H9 (cell line): ENCODE data around the gene PHACTR1. TPM values are rescaled to one million over a fixed set of nuclear protein-coding genes. Genes with fewer than 3 reads are reported as not detected.

Experiments used
- DNase-seq: peaks from one replicate; pipeline ENCODE4 v3.0.0-alpha.2; 2017
- H2AFZ ChIP-seq: one replicate; pipeline ENCODE4 v1.6.1; 2013; ENCODE audit warnings: mild to moderate bottlenecking, low read length, control low read depth, moderate library complexity
- H2AK5ac ChIP-seq: 2 replicates; pipeline ENCODE4 v1.6.1; 2013; ENCODE audit warnings: low read length, control low read depth, mixed read lengths; ENCODE audit not compliant: insufficient read length
- H2BK120ac ChIP-seq: one replicate; pipeline ENCODE4 v1.6.1; 2013; ENCODE audit warnings: low read depth, mild to moderate bottlenecking, low read length, control low read depth, inconsistent platforms; ENCODE audit not compliant: poor library complexity, severe bottlenecking
- H2BK12ac ChIP-seq: 2 replicates; pipeline ENCODE4 v1.6.1; 2013; ENCODE audit warnings: low read length, control low read depth, mixed read lengths, low read depth; ENCODE audit not compliant: insufficient read length
- H2BK15ac ChIP-seq: 2 replicates; pipeline ENCODE4 v1.6.1; 2013; ENCODE audit warnings: low read depth, low read length, control low read depth
- H2BK20ac ChIP-seq: one replicate; pipeline ENCODE4 v1.6.1; 2013; ENCODE audit warnings: low read depth, mild to moderate bottlenecking, low read length, control low read depth, inconsistent platforms; ENCODE audit not compliant: poor library complexity, severe bottlenecking
- H2BK5ac ChIP-seq: 2 replicates; pipeline ENCODE4 v1.6.1; 2013; ENCODE audit warnings: low read length, control low read depth, mixed read lengths; ENCODE audit not compliant: insufficient read length
- H3K14ac ChIP-seq: 2 replicates; pipeline ENCODE4 v1.6.1; 2013; ENCODE audit warnings: low read length, control low read depth; ENCODE audit not compliant: insufficient read depth
- H3K18ac ChIP-seq: 2 replicates; pipeline ENCODE4 v1.6.1; 2013; ENCODE audit warnings: low read depth, mild to moderate bottlenecking, mixed read lengths, low read length, control low read depth; ENCODE audit not compliant: insufficient read length
- H3K23ac ChIP-seq: 2 replicates; pipeline ENCODE4 v1.6.1; 2013; ENCODE audit warnings: low read length, control low read depth, mixed read lengths, low read depth; ENCODE audit not compliant: insufficient read length
- H3K23me2 ChIP-seq: 2 replicates; pipeline ENCODE4 v1.6.1; 2013; ENCODE audit warnings: low read depth, mild to moderate bottlenecking, mixed read lengths, low read length, control low read depth; ENCODE audit not compliant: insufficient read length, poor library complexity, severe bottlenecking
- H3K27ac ChIP-seq: 2 replicates; pipeline ENCODE4 v1.5.1; 2013; ENCODE audit warnings: low read length, control low read depth, mixed read lengths, low read depth; ENCODE audit not compliant: insufficient read length
- H3K27me3 ChIP-seq: 2 replicates; pipeline ENCODE4 v1.6.1; 2013; ENCODE audit warnings: low read length, control low read depth, inconsistent platforms; ENCODE audit not compliant: insufficient read depth
- H3K4ac ChIP-seq: 2 replicates; pipeline ENCODE4 v1.6.1; 2013; ENCODE audit warnings: low read depth, mild to moderate bottlenecking, control low read depth, inconsistent platforms, low read length, moderate library complexity
- H3K4me1 ChIP-seq: 2 replicates; pipeline ENCODE4 v1.6.1; 2013; ENCODE audit warnings: low read length, control low read depth, inconsistent platforms; ENCODE audit not compliant: insufficient read depth
- H3K4me2 ChIP-seq: 2 replicates; pipeline ENCODE4 v1.6.1; 2013; ENCODE audit warnings: low read length, control low read depth, mixed read lengths; ENCODE audit not compliant: insufficient read length, insufficient read depth
- H3K56ac ChIP-seq: 2 replicates; pipeline ENCODE4 v1.6.1; 2013; ENCODE audit warnings: low read depth, mild to moderate bottlenecking, mixed read lengths, low read length, control low read depth; ENCODE audit not compliant: insufficient read length
- H3K79me1 ChIP-seq: 2 replicates; pipeline ENCODE4 v1.6.1; 2013; ENCODE audit warnings: low read depth, mild to moderate bottlenecking, moderate library complexity, low read length, control low read depth, inconsistent platforms; ENCODE audit not compliant: insufficient read depth, poor library complexity, severe bottlenecking
- H3K79me2 ChIP-seq: 2 replicates; pipeline ENCODE4 v1.6.1; 2013; ENCODE audit warnings: low read length, control low read depth, inconsistent platforms; ENCODE audit not compliant: insufficient read depth
- H3K9ac ChIP-seq: 2 replicates; pipeline ENCODE4 v1.6.1; 2013; ENCODE audit warnings: low read length, control low read depth, mixed read lengths; ENCODE audit not compliant: insufficient read length; ENCODE audit errors: extremely low read depth
- H3K9me3 ChIP-seq: one replicate; pipeline ENCODE4 v1.6.1; 2013; ENCODE audit warnings: low read depth, low read length, inconsistent platforms; ENCODE audit not compliant: control insufficient read depth
- H3T11ph ChIP-seq: one replicate; pipeline ENCODE4 v1.6.1; 2013; ENCODE audit warnings: mild to moderate bottlenecking, low read length, control low read depth, inconsistent platforms
- H4K20me1 ChIP-seq: one replicate; pipeline ENCODE4 v1.6.1; 2013; ENCODE audit not compliant: control insufficient read depth, insufficient read length, insufficient read depth
- H4K5ac ChIP-seq: 2 replicates; pipeline ENCODE4 v1.6.1; 2013; ENCODE audit warnings: low read depth, mild to moderate bottlenecking, mixed read lengths, low read length, control low read depth; ENCODE audit not compliant: insufficient read length
- H4K8ac ChIP-seq: replicated peaks from 2 replicates; pipeline ENCODE4 v1.6.1; 2013; ENCODE audit warnings: low read length, control low read depth, mixed read lengths, low read depth; ENCODE audit not compliant: insufficient read length
- H4K91ac ChIP-seq: 2 replicates; pipeline ENCODE4 v1.6.1; 2013; ENCODE audit warnings: low read depth, mild to moderate bottlenecking, moderate library complexity, mixed read lengths, low read length, control low read depth; ENCODE audit not compliant: insufficient read length
- H3K27ac Mint-ChIP-seq, 3 experiments: 2 replicates in 2 of 3; 3 replicates in 1 of 3; pipeline ENCODE4 v1.8.0; 2020 to 2021; ENCODE audit warnings: mixed read lengths in 3 of 3, mild to moderate bottlenecking in 1 of 3, moderate library complexity in 1 of 3
- H3K27me3 Mint-ChIP-seq: 2 replicates; pipeline ENCODE4 v1.8.0; 2021; ENCODE audit warnings: low read depth, mild to moderate bottlenecking, moderate library complexity, mixed read lengths
- H3K36me3 Mint-ChIP-seq, 3 experiments: 2 replicates in 2 of 3; 3 replicates in 1 of 3; pipeline ENCODE4 v1.8.0; 2020 to 2021; ENCODE audit warnings: low read depth in 3 of 3, mixed read lengths in 3 of 3; ENCODE audit not compliant: insufficient read depth in 1 of 3
- H3K4me1 Mint-ChIP-seq, 2 experiments: 2 replicates each; pipeline ENCODE4 v1.8.0; 2020; ENCODE audit warnings: mixed read lengths in 2 of 2
- H3K4me3 Mint-ChIP-seq, 2 experiments: 2 replicates in 1 of 2; 3 replicates in 1 of 2; pipeline ENCODE4 v1.8.0; 2020 to 2021; ENCODE audit warnings: mild to moderate bottlenecking in 2 of 2, mixed read lengths in 2 of 2, moderate library complexity in 1 of 2
- H3K9me3 Mint-ChIP-seq, 2 experiments: 2 replicates in 1 of 2; 3 replicates in 1 of 2; pipeline ENCODE4 v1.8.0; 2020; ENCODE audit warnings: mild to moderate bottlenecking in 2 of 2, mixed read lengths in 2 of 2, moderate library complexity in 1 of 2
- WGBS: extraction: QIAGEN DNeasy Blood & Tissue Kit; methylation state at CpG from one replicate; pipeline ENCODE4 v1.1.7; 2013; ENCODE audit warnings: missing lambda C conversion rate, low lambda C conversion rate, mixed read lengths; ENCODE audit not compliant: insufficient read length; ENCODE audit errors: extremely low coverage; 5-methylcytosine and 5-hydroxymethylcytosine counted together
- total RNA-seq: library from RNA; stranded (reverse); gene quantifications from 2 replicates; pipeline ENCODE4 v1.2.1, GENCODE V29; 2021
- TF ChIP-seq, protein P1 (sequence below): fragments of 200-600 bp; sonication (generic); conservative IDR thresholded peaks from 3 replicates; pipeline ENCODE4 v1.8.0; 2021; ENCODE audit warnings: antibody characterized with exemption, mild to moderate bottlenecking

The PHACTR1 gene
- total RNA-seq, 1 experiment from 2014 or later = 15.9 TPM

DNA sequence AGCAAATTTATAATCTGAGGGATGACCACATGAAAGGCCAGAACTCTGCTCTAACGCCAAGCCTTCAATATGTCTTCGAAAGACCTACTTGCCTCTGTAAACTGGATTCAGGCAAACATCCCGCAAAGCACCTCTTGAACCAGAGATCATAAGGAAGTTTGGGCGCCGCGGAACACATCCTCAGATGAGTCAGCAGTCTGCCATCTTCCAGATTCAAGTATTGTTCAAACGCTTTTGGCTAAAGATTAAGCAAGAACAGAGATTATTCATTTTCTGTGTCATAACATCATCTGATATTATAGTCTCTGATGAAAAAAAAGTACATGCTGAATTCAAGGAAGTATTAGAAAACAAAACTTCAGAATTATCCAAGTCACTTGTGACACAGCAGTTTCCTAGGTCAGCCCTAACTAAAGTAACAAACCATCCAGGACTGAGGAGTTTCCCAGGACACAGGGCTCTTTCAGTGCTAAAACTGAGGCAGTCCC lies 591.0 kb downstream of the PHACTR1 start:
- no peak for DNase-seq
- Histone ChIP-seq H4K8ac (no peak overlapping the region), H3K9ac (no peak overlapping the region), H3K56ac (no peak overlapping the region), H3T11ph (no peak overlapping the region), H4K5ac (no peak overlapping the region), H4K20me1 (no peaks in the 10 kb centered on the region), H3K79me2 (no peaks in the 10 kb centered on the region), H3K9me3 (no peaks in the 10 kb centered on the region), H3K18ac (no peak overlapping the region), H3K23me2 (no peaks in the 10 kb centered on the region), H2BK12ac (no peak overlapping the region), H3K4me1 (no peaks in the 10 kb centered on the region), H2BK20ac (no peak overlapping the region), H4K91ac (no peak overlapping the region), H3K79me1 (no peaks in the 10 kb centered on the region), H3K27me3 (no peaks in the 10 kb centered on the region), H3K27ac (no peak overlapping the region), H2BK15ac (no peak overlapping the region), H3K23ac (no peak overlapping the region), H2AK5ac (no peak overlapping the region), H3K4ac (no peak overlapping the region), H2BK5ac (no peak overlapping the region), H3K14ac (no peak overlapping the region), H2BK120ac (no peak overlapping the region), H3K4me2 (no peak overlapping the region), H2AFZ (no peak overlapping the region)
- H3K9me3 Mint-ChIP-seq = no peaks in the 10 kb centered on the region
- no CpG with 5 or more reads among the region's 7 CpGs for WGBS
- H3K36me3 Mint-ChIP-seq = peaks cover 13 to 59% (median 50%) of the 10 kb centered on the region in 3 experiments; a peak in 6 of 7 replicates
- peak overlapping the region in 2 of 3 experiments; percentile 40 to 68; a peak in 3 of 7 replicates for H3K27ac Mint-ChIP-seq
- no peak overlapping the region for H3K4me3 Mint-ChIP-seq
- TF ChIP-seq, protein P1, sequence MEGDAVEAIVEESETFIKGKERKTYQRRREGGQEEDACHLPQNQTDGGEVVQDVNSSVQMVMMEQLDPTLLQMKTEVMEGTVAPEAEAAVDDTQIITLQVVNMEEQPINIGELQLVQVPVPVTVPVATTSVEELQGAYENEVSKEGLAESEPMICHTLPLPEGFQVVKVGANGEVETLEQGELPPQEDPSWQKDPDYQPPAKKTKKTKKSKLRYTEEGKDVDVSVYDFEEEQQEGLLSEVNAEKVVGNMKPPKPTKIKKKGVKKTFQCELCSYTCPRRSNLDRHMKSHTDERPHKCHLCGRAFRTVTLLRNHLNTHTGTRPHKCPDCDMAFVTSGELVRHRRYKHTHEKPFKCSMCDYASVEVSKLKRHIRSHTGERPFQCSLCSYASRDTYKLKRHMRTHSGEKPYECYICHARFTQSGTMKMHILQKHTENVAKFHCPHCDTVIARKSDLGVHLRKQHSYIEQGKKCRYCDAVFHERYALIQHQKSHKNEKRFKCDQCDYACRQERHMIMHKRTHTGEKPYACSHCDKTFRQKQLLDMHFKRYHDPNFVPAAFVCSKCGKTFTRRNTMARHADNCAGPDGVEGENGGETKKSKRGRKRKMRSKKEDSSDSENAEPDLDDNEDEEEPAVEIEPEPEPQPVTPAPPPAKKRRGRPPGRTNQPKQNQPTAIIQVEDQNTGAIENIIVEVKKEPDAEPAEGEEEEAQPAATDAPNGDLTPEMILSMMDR = no peak
- no peaks in the 10 kb centered on the region for H3K27me3 Mint-ChIP-seq
- H3K4me1 Mint-ChIP-seq = no peaks in the 10 kb centered on the region
